Fibroblast of mammary gland (primary cell): ENCODE data around the gene PEX14.

Experiments used
- DNase-seq: peaks from one replicate; pipeline ENCODE4 v3.0.0-alpha.2; 2010; ENCODE audit warnings: low read depth
- H3K4me3 ChIP-seq: 2 replicates; pipeline ENCODE4 v1.5.1; 2011; ENCODE audit warnings: low read depth, mild to moderate bottlenecking, low read length, moderate library complexity; ENCODE audit not compliant: control insufficient read depth
- TF ChIP-seq, protein P1 (sequence below): conservative IDR thresholded peaks from 2 replicates; pipeline ENCODE4 v1.5.1; 2011; ENCODE audit warnings: low read depth, low read length, inconsistent platforms; ENCODE audit not compliant: control insufficient read depth, insufficient read depth

Gene PEX14

DNA sequence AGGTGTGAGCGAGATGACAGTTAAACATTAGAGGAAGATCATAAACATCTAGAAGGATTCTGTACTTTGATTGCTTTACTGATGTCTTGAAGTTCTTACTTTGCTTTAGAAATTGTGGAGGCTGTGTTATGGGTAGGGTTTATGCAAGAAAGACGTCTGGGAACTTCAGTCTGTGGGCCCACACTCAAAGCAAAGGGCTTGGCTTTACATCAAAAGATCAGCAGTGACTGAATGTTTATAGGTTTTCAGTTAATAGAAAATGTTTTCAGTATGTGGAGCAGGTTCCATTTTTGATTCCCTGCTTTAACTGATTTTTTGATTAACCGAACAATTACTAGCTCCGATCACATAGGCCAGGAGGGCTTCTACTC is 31.9 kb downstream of the PEX14 start:
- TF ChIP-seq, protein P1, sequence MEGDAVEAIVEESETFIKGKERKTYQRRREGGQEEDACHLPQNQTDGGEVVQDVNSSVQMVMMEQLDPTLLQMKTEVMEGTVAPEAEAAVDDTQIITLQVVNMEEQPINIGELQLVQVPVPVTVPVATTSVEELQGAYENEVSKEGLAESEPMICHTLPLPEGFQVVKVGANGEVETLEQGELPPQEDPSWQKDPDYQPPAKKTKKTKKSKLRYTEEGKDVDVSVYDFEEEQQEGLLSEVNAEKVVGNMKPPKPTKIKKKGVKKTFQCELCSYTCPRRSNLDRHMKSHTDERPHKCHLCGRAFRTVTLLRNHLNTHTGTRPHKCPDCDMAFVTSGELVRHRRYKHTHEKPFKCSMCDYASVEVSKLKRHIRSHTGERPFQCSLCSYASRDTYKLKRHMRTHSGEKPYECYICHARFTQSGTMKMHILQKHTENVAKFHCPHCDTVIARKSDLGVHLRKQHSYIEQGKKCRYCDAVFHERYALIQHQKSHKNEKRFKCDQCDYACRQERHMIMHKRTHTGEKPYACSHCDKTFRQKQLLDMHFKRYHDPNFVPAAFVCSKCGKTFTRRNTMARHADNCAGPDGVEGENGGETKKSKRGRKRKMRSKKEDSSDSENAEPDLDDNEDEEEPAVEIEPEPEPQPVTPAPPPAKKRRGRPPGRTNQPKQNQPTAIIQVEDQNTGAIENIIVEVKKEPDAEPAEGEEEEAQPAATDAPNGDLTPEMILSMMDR, result no peak
- H3K4me3 ChIP-seq, result no peak overlapping the region
- DNase-seq, result no peak

DNA sequence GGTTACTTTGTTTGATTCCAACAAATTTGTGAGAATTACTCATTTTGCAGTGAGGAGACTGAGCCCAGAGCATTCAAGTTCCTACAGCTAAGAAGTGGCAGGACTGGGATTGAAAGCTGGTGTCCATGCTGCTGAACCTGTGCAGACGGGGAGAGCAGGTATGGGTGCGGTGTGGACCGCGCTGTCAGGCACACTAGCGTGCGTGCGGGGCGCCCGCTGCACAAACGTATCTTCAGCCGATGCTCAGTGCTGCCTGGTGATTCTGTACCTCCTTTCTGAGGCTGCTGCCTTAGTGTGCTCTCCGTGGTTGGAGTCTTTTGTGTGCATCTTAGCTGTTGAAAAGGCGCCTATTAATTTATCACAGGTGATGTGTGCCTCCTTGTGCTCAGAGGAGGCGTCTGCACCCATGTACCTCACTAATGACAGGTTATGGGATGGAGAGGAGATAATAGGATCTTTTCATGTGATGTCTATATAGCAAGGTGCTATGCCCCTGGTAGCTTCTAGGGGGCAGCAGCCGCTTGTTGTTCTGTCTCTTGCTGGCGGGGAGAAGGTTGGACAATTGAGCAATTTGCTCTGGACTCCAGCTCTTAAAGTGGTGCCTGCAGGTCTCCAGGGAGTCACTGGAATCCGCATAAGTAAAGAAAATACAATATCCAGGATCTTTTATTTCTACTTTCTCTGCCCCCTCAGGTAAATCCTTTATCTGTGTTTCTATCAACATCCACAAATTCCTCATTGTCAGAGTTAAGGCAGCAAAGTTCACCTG is 32.5 kb downstream of the PEX14 start:
- H3K4me3 ChIP-seq, result no peak overlapping the region
- TF ChIP-seq, protein P1, result peak; percentile 96
- peak; percentile 86 for DNase-seq

DNA sequence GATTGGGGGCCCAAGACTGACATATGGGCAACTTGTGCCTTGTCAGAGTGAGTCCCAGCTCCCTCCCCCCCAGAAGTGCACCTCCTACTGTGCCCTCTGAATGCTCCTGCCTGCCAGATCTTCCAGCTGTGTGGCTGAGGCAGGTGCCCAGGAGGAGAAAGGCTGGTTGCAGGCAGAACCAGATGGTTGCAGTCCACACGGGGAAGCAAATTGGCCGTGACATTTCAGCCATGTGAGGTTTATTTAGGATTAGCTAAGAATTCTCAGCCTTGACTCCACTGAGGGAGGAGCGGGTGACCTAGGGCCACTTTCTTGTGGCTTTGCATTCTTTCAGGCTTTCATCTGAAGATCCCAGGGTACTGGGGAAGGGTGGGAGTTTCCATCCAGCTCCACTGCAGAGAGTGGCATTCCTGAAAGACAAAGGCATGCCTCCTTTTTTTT is 33.8 kb downstream of the PEX14 start:
- TF ChIP-seq, protein P1, result no peak
- no peak overlapping the region for H3K4me3 ChIP-seq
- no peak for DNase-seq

DNA sequence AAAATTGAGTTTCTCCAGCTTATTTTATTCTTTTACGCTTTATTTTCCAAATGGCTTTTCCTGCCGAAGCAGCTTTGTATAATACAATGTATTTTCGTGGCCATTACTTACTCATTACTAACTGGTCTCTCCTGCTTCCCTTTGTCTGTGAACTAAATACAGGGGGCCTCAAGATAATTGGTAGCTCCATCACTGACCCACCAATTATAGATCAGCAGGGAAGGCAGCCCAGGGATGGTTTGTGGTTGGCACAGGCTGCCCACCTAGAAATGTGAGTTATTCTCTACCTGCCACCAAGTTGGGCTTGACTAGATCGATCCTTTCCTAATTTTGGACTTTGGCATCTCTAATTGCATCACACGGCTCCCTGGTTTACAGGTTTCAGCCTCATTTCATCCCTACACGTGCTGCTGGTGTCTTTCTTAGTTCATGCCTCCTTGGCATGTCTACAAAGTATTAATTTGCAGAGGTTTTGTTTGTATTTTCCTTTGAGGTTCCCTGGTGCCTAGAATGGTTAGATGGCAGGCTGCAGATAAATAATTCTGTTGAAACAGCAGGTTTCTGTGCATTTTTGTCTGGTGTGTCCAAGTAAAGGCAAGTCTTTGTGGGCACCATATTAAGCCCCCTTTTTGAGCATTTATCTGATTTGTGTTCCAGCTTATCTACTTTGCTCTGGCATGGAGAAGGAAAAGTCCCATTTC is 35.2 kb downstream of the PEX14 start:
- DNase-seq, result no peak
- TF ChIP-seq, protein P1, result no peak
- no peak overlapping the region for H3K4me3 ChIP-seq

DNA sequence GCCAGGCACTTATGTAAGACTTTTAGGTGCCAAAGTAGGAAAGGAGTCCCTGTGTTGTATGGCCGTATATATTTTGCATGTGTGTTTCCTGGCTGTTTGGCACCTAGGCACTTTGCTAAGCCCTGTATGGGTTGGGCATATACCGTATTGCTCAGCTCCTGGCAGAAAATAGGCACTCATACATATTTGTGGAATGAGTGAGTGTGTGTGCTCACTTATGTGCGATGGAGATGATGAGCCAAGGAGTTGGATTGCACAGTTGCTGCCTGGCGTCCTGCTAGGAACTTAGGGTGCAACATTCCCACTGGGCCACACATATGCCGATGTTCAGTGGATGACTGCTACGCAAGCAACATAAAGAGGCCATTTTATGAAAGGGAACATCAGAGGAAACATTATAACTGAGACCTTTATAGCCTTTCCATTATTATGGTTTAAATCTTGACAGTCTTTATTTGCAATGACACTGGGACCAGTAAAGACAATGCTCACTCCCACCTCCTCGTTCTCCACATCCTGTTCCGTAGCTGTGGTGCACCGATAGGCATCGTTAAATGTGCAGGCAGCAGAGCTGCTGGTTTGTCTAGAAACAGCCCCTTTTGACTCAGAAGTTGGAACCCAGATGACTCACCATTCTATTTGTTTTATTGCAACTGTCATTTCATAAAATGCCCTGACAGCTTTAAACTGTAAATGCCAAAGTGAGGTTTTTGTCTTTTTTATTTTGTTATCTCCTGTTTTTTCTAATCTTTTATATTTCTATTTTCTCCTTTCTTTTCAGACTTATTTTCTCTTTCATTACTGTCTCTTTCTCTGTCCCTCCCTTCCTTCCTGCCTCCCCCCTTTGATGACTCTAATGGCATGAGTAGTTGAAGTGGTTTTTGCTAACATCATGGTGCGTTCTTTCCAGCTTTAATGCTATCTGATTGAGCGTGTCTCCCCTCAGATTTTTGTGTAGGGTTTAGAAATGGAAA is 36.1 kb downstream of the PEX14 start:
- TF ChIP-seq, protein P1, result no peak
- peak; percentile 92 for DNase-seq
- H3K4me3 ChIP-seq, result peak overlapping the region; percentile 24

DNA sequence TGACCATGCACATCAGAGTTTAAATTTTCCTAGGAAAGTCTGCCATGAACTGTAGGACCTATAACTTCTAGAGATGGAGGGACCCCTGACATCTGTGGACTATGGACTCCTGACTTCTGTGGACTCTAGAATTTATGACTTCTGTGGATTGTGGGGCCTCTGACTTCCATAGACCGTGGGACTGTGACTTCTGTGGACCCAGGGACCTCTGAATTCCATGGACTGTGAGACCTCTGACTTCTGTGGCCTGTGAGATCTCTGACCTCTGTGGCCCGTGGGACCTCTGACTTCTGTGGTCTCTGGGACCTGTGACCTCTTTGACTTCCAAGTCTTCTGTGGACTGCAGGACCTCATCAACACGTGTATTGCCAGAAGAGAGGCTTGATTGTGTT is 36.7 kb downstream of the PEX14 start:
- TF ChIP-seq, protein P1, result no peak
- H3K4me3 ChIP-seq, result no peak overlapping the region
- no peak for DNase-seq
